Activated naive CD4-positive, alpha-beta T cell (primary cell): Measurements from ENCODE around the gene DGLUCY.
"Not testable (repeated sequence)": the region's sequence is repeated elsewhere in the genome, so short reads cannot be mapped to it uniquely, and the experiment has no call there.

Experiments
- DNase-seq, 4 experiments: peaks; one replicate each; lab custom pipeline; 2025; lab: John Stamatoyannopoulos, UW

Gene DGLUCY

DNA sequence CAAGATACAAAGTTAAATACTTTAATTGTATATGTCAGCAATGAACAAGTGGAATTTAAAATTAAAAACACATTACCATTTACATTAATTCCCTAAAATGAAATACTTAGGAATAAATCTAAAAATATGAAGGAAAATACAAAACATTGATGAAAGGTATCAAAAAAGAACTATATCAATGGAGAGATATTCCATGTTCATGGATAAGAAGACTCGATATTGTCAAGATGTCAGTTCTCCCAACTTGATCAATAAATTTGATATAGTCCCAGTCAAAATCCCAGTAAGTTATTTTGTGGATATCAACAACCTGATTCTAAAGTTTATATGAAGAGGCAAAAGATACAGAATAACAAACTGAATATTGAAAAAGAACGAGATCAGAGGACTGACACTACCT lies 97.1 kb downstream of the DGLUCY start:
- no peak for DNase-seq

DNA sequence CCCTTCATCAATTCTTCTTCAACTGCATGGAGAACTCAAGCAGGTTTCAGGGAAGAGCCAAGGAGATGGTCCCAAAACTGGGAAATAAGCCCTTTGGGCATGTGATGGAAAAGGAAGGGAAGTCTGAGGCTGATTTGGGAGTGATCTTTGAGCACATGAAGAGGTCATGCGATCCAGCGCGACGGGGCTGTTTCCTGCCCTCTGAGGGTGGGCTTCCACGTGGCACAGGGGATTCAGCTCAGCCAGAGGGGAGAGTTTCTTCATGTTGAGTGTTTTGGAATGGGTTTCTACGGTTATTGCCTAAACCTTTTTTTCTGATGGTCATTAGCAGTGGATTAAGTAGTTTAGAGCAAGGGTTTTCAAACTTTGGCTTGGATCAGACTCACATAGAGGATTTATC lies 100.4 kb downstream of the DGLUCY start:
- DNase-seq: no peak

DNA sequence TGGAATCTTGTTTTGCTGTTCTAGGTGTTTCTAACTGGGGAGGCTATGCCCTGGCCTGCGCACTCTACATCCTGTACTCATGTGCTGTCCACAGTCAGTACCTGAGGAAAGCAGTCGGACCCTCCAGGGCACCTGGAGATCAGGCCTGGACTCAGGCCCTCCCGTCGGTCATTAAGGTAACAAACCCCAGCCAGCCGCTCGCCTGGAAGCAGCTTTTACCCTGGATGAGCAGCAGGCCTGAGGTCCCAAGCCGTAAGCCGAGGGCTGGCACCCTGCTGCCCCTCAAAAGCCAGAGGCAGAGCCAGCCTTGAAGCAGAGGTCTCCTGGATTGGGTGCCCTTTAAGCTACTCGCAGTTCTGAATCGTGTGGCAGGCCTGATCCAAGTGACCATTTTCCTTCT lies 101.5 kb downstream of the DGLUCY start:
- DNase-seq: no peak

DNA sequence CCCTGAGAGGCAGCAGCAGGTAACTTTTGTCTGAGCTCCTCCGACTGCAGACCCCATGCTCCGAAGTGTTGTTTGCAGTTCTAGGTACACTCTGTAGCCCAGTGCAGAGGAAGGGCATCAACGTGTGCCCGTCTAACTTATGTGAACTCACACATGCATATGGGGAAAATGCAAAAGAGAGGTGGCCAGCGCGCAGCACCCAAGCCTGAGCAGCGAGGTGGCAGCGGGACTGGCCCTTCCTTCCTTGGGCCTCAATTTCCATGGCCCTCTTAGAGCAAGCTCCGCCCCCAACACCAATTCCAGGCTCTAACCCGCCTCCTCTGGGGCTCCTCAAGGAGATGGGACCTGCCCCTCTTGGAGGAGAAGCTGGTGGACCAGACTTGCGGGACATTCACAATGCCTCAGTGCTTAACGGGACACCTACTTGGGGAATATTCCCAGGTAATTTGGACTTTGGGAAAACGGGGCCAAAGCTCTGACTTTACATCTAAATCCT lies 102.9 kb downstream of the DGLUCY start:
- no peak for DNase-seq

DNA sequence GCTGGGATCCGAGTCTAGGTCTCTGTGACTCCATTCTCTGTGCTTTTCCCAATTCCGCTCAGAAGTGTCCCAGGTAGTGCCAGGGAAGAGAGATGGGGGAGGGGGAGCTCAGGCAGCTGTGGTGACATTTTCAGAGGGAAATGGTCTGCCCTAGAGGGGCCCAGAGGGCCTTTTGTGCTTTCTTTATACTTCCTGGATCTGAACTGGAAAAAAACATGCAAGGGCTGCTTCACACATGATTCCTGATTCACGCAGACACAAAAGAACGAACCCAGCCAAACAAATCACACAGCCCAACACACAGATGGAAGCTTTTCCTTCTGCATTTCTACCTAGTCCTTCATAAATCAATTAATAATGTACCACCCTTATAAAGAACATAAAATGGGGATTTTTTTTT lies 104.1 kb downstream of the DGLUCY start:
- DNase-seq: no peak

DNA sequence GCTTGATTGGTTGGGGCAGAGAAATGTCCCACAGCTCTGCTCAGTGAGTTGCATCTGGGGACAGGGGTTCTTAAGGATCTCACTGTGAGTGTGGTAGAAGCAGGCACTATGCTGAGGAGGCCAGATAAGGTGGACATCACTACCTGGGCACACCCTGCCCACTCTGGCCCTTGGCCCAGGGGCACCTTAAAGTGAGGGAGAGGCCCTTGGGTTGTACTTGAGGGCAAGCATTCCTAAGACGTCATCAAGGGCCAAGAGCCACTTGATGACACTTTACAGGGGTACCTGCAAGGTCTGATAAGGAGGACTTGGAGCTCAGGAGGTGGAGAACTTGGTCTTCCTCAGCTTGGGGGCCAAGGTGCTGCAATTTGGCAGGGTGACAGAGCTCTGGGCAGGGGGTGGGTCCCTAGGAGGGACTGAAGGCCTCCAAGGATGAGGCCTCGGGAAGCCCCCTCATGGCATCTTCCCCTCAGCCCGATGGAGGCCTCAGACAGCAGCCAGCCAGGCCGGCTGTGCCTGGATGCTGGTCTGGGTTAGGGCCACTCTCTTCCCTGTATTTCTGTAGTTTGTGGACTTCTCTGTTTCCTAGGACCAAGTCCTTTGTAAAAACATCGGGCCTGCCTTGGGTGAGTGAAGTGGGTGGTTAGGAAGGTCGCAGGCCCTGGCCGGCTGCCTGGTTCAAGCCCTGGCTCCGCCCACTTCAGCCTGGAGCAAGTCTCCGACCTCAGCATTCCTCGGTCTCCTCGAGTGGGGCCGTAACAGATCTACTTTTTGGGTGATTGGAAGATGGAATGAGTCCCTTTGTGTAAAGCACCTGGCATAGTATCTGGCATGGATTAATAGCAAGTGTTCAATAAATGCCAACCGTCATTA lies 105.9 kb downstream of the DGLUCY start:
- DNase-seq: no peak

DNA sequence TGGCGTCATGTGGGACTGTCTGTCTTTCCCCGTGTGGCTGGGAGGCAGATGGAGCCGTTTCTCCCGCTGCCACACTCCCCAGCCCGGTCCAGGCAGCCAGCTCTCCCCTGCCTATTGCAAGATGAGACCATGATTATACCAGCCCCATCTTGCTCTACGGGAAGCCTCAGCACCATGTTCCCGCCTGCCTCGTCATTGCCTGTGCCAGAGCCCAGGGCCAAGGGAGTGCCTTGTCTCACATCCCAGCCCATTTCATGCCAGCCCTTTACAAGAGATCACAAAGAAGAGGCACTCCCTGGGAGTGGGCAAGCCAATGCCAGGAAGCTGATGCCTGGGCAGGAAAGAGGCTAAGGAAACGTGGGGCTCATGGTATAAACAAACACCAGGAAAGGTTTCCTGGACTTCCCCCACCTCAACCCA lies 106.7 kb downstream of the DGLUCY start:
- DNase-seq: no peak

DNA sequence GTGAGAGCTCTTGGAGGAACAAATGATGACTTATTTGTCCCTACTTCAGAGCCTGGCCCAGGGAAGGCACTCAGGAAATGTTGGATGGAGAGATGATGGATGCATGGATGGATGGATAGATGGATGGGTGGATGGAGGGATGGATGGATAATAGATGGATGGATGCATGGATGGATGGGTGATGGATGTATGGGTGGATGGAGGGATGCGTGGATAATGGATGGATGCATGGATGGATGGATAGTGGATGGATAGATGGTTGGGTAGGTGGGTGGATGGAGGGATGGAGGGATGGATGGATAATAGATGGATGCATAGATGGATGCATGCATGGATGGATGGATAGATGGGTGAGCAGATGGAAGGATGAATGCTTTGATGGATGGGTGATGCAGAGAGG lies 107.4 kb downstream of the DGLUCY start:
- no peak for DNase-seq

DNA sequence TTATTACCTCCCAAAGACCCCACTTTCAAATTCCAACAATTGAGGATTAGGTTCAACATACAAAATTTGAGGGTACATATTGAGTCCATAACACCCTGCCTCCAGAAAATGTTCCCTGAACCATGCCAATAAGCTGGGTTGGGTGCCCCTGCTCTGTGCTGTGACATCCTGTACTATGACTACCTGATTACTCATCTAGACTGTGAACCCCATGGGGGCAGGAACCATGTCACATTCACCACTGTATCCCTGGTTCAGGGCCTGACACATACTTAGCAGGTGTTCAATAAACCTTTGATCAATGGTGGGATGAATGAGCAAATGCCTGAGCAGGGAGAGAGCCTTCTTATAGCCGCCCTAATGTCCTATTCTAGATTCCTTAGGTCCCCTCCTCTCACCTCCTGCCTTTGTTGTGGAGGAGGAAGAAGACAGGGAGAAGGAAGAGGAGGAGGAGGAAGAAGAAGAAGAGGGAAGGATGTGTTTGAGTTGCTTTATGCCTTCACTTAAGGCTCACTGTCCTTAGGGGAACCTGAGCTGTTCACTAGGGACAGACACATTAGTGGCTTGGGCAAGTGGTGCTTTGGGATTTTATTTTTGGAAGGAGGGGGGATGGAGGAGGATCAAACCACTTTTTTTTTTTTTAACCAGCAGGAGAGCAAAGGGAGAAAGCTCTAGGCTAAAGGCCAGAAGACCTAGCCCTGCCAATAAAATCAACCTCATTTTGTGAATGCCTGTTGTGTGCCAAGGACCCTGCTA lies 109.3 kb downstream of the DGLUCY start:
- DNase-seq: no peak

DNA sequence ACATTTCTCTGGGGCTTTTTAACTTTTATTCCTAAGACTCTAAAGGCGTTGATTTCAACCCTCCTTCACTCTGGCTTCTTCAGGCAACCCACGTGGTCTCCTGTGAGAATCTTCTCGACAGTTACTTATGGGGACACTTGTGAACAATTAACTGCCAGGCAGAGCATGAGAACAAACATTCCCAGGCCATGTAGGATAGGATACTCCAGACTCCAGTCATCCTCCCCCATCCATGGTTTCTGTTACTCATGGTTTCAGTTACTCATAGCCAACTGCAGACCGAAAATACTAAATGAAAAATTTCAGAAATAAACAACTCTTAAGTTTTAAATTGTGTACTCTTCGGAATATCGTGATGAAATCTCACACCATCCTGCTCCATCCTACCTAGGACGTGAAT lies 111.2 kb downstream of the DGLUCY start:
- no peak for DNase-seq

DNA sequence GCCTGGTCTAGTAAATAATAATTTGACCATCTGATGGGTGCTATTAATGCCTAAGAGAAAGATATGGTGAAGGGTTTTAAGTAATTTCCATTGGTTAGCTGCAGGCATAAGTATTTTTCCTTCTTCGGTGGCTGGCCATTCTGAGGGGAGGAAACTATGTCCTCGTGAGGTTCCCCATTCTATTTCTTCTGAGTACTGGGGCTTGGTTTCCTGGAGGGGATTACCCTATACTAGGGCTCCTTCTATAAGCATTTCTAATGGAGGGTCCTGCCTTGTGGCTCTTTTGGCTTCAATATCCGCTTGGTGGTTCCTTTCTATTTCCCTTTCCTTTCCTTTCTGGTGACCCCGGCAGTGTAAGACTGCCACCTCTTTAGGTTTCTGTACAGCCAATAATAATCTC lies 112.5 kb downstream of the DGLUCY start:
- not testable (repeated sequence) for DNase-seq

DNA sequence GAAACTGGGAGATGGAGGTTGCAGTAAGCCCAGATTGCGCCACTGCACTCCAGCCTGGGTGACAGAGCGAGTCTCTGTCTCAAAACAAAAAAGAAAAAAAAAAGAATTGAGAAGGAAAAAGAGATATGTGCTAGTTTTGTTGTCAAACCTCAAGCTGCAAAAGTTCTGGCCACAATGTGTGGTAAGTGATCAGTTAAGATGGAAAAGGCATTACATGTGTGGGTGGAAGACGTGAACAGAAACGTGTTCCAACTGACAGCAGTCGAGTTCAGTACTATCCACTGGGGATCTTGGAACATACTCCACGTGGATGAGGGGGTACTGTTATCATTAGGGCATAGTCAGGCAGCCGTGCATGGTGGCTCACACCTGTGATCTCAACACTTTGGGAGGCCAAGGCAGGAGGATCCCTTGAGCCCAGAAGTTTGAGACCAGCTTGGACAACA lies 113.3 kb downstream of the DGLUCY start:
- DNase-seq: no peak

DNA sequence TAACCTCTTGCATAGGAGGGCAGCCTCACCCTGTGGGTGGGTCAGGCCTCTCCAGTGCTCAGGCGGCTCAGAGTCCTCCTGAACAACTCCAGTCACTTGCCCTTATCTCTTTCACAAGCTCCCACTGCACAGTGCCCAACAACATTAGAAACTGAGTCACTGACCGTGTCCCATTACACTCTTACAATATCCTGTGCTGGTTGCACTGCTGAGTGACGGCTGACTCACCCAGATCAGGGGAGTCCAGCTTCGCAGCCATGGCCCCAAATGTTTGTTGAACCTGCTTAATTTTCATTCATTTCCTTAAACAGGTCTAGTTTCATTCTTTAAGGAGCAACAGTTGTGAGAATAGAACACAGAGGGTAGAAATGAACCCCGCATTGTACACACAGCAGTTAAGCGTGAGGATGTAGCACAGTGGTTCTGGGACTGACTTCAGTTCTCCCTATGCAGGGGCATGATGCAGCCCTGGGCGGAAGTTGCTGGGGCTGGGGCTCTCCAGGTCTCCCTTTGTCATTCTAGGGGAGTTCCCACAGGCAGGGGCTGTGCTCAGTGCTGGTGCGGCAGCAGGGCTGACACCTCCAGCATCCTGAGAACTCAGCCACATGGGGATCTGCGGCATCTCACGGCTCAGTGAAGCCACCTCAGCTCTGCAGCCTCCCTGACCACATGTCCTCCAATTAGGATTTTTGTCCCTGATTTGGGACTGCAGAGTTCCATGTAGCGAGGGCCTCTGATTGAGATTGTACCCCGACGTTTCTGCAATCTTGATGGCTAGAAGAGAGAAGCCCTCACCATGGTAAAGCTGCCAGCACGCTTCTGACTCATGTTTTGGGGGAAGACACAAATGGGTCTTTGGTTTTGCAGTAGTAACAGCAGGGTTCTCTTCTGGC lies 114.5 kb downstream of the DGLUCY start:
- peak; percentile 20 to 67 (median 40) for DNase-seq

DNA sequence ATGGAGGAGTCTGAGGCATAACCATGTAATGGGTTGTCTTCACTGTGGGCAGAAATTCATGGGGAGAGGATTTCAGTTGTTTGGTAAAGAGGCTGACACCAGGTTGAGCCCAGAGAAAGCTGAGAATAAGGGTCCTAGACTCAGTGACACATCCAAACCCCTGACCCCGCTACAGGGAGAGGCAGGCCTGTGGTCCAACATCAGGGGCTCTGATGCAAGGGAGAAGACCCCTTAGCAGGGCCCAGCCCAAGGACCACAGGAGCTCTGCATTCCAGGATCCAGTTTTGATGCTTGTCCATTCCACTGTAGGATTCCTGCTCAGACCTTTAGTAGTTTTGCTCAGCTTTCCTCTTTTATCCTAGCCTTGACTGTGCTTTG lies 115.1 kb downstream of the DGLUCY start:
- DNase-seq: no peak

DNA sequence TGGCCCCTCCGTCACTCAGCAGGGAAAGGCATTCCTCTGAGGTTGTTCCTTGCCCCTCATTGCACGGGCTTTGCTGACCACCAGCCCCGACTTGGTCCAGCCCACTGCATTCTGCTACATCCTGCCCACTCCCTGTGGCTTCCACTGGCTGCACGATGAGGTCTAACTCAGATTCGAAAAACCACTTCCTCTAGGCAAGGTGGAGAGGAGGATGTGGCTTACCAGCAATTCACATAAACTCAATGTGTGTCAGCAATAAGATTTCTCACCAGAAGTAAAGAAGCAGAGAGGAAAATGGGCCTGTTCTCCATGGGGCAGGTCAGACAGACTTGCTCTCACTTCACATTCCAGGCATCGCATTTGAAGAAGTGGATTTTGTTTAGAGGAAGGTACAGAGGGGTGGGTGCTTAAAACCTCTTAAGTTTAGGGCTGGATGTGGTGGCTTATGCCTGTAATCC lies 115.9 kb downstream of the DGLUCY start:
- peak in 2 of 4 experiments; percentile 32 to 43 for DNase-seq

DNA sequence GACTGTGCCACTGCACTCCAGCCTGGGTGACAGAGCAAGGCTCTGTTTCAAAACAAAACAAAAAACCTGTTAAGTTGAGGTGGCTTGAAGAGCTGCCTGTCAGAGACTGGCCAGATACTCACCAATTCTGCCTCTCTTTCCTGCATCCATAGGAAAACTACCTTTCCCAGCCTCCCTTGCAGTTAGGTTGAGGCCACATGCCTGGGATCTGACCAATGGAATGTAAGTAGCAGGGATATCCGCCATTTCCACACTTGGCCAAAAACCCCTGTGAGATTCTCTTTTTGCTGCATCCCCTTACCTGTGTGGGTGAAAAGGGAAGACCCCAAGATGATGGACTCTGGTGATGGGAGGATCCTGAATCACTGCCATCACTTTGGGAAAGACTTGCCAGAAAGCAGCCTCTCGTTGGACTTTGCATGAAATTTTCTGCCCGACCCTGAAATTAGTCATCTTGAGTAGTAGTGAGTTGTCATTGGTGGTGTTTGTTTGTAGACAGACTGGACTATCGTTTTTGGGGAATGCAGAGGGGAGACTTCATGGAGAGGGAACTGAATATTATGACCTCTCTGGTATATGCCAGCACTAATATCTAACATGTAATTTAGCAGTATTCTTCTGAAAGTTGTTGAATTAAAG lies 116.6 kb downstream of the DGLUCY start:
- no peak for DNase-seq

DNA sequence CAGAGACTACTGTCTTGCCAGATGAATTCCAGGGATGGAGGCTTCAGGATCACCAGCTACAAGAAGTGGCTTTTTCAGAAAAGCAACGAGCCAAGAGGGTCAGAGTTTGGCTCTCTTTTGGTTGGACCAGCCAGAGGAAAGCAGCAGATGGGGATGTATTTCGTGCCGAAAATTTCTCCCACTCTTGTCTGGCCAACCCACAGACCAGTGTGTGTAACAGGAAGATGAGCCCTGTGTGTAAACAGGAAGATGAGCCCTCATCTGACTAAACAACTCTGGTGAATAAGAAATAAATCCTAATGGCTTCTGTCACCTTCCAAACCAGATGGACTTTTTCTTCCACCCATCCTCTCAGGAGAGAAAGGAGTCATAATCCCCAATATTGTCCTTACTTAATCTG lies 117.6 kb downstream of the DGLUCY start:
- DNase-seq: no peak

DNA sequence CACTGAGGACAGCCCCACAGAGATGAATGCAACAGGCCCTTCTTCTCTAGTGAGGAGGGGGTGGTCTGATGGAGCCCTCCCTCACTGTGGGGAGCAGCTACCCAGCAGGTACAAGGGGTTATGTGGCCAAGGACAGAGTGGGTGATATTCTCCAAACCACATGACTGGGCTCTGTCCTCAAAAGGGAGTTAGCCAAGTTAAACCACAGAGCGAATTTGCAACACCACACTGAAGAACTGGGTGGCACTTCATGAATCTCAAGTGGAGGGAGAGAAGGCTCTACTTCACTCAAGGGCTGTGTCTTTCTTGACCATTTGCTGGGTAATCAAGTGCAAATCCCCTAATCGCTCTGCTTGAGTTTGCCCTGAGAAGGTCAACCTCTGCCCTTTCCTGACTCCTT lies 118.2 kb downstream of the DGLUCY start:
- DNase-seq: no peak

DNA sequence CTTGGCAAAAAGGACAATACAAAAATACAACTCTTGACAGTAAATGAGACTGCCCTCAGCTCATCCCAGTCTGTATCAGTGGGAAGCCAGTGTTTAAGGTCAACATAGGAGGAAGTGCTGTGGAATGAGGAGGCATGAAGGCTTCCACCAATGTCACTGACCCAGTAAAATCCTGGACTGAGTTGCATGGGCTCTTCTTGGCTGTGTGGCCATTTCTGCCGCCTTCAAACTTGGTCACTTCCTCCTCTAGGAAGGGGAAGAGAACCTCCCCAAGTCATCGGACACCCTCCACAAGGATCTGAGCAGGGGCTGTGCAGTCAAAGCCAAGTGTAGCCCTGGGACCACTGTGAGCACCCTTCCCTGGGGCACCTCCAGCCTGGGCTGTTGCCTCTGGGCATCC lies 118.7 kb downstream of the DGLUCY start:
- no peak for DNase-seq

DNA sequence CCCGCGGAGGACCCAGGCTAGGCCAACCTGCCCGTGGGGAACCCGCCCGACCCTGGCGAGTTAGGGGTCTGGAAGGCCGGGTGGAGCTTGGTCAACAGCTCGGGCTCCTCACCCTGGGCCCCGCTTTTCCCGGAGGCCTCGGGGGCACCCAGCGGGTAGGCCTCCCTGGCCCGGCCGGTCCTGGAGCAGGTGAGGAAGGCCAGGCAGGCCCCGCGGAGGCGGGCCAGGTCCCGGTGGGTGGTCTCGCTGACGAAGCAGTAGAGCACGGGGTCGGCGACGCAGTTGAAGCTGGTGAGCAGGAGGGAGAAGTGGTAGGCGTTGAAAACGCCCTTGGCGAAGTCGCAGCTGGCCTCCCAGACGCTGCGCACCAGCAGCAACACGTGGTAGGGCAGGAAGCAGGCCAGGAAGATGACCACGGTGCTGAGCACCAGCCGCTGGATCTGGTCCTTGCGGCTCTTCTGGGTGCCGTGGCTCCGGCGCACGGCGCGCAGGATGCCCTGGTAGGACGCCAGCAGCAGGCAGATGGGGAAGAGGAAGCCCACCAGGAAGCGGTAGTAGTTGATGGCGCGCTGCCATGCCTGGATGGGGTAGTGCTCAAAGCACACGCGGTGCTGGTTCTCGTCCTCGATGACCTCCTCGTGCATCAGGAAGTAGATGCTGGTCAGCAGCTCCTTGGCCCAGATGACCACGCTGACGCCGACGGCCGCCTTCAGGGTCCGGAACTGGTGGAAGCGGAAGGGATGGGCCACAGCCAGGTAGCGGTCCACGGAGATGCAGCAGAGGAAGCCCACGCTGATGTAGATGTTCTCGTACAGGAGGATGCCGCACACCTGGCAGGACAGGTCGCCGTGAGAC lies 120.3 kb downstream of the DGLUCY start:
- no peak for DNase-seq

DNA sequence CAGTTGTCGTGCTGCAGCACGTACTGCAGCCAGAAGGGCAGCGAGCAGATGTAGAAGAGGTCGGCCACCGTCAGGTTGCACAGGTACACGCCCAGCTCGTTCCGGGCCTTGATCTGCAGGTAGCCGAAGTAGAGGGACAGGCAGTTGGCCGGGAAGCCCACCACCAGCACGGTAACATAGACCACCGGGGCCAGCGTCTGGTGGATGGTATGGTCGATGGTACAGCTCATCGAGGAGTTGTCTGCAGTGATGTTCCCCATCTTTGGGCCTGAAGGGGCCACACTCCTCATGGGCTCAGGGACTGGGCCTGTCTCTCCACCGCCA lies 120.9 kb downstream of the DGLUCY start:
- no peak for DNase-seq
